ENCODE measurements around the gene PXDC1.

Gene PXDC1, protein sequence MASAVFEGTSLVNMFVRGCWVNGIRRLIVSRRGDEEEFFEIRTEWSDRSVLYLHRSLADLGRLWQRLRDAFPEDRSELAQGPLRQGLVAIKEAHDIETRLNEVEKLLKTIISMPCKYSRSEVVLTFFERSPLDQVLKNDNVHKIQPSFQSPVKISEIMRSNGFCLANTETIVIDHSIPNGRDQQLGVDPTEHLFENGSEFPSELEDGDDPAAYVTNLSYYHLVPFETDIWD

DNA sequence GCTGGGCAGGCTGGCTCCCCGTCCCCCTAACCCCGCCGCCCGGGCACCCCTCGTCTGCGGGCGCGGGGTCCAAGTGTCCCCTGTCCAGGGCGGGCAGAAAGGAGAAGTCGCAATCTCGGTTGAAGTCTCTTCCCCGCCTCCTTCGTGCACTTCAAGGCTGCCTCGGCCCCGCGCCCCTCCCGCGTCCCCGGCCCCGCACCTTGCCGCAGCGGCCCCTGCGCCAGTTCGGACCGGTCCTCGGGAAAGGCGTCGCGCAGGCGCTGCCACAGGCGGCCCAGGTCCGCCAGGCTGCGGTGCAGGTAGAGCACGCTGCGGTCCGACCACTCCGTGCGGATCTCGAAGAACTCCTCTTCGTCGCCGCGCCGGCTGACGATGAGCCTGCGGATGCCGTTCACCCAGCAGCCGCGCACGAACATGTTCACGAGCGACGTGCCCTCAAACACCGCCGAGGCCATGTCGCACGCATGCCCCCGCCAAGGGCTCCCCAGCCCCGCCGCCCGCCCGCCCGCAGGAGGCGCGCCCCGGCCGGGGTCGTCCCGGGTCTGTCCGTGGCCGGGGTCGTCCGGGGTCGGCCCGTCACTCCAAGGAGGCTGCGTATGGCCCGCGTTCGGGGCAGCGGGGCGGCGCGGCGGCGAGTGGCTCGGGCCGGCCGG, at the start of gene PXDC1:
TSS of gene PXDC1 (minus strand) at position 637 of the 653 bp plus-strand sequence. CDS start at position 455, 182 bp downstream.
- DNase-seq = no peak

DNA sequence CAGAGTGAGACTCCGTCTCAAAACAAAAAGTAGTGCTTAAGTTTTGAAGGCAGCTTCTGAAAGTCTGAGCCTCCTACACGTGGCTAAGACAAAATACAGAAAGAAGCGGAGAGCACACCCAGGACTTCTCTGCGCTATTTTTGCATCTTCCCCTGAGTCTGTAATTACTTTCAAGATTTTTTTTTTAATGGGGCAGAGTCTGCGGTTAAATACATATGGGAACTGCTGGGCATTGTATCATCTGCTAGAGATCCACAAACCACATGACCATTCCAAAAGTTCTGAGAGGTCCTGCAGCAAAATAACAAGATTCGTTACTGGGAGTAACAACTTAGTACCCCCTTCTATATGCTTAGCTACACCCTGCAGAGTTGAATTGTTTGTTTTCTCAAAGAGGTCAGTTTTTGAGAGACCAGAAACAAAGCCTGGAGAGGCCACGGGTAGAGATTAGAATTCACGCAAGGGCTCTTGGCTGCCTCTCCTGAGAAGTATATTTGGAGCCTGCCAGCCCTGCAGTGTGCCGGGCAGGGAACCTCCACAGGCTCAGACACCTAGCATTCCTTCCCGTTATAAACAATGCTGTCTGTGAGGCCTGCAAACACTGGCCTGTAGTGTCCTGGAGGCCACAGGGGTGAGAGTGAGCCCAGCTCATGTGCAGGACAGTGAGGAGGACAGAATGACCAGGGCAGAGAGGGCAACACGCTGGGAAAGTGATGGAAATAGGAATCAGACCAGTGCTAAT, 49.5 kb upstream of the PXDC1 start:
- DNase-seq = no peak

DNA sequence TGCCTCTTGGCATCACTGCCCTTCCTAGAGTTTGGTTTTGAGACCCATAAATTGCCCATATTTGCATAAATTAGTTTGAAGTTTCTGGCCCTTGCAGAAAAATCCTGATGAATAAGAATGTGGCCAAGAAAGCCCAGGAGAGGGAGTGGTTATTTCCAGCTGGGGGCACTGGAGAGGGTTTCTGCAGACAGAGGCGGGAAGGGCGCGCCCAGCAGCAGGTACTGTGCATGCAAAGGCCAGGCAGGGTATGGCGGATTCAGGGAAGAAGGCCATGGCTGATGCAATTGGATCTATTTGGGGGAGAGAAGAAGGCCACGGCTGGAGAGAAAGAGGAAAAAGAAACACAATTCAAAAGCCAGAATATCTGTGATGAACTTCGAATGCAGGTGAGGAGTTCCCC, 48.2 kb upstream of the PXDC1 start:
- no peak for DNase-seq

DNA sequence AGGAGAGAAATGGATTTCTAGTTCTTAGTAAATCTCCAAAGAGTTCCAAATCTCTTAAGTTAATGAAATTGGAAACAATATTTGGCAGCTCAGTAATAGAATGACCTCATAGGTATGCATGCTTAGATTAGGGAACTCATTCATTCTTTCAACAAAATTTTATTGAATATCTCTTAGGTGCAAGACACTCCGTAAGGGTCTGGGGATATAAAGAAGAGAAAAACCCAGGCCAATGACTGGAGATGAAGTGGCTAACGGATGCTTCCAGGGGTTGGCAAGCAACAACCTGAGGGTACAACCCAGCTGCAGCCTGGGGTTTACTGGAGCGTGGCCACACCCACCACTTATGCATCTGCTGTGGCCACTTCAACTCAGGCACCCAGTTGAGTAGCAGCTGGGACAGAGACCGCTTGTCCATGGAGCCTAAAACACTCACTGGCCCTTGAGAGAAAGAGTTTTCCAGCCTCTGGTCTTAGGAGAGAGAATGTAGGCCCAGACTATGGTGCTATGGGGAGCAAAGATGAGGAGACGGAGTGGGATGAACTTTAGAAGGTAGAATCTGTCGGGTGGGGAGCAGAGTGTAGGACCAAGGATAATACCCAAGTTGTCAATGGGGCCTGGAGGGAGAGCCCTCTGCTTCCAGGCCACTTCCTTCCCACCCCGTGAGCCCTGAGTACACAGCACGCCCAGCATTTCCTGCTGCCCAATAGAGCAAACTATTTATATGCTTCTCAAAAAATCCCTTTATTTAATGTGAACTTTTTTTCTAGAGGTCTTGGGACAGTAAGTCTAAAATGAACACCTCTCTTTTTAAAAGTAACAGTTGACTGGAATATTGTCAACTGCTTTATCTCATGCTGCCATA, 46.8 kb upstream of the PXDC1 start:
- no peak for DNase-seq

DNA sequence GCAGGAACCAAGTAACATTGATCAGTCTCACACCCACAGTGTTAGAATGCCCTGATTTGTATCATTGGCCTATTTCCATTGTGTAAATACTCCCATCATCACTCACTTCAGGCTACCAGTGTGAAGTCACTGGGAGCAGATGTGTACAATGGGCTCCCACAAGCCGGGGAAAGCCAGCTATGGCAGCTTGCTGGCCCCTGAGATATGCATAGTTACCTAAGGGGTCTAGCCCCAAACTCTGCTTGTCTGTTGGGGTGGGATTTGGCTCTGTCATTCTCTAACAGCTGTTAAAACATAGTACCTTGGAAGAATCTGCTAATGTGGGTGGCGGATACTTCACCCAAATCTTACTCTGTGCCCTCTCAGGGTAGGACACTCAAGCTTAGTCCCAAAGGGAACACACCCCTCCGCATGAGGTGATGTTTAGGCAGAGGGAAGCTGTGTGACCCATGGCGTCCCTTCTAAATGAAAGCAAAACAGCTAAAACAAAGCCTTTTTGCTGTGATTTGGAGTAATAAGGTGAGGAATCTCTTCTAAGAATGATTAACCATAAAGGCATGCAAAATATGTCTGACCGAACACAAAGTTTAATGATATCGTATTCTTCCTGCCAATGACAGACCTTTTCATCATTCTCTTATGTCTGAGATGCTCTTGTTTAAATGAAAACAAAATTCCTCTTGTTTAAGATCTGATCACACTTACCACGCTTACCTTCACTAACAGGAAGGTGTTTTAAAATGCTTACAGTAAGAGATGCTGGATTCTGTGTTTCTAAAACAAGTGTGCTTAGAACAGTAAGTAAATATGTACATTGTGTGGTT, 45.9 kb upstream of the PXDC1 start:
- DNase-seq = no peak

DNA sequence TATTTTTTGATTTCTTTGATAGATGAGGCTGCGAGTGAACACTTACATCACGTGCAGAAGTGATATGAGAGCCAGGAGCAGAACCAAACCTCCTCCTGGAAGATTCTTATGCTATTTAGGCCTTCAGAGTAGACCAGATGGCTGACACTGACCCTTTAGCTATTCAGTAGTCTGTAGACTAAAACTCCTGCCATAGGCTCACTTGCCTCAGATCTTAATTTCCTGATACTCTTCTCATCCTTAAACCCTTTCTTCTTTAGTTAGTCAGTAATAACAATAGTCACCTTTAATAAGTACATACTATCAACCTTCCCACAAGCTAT, 45.2 kb upstream of the PXDC1 start:
- DNase-seq = no peak

DNA sequence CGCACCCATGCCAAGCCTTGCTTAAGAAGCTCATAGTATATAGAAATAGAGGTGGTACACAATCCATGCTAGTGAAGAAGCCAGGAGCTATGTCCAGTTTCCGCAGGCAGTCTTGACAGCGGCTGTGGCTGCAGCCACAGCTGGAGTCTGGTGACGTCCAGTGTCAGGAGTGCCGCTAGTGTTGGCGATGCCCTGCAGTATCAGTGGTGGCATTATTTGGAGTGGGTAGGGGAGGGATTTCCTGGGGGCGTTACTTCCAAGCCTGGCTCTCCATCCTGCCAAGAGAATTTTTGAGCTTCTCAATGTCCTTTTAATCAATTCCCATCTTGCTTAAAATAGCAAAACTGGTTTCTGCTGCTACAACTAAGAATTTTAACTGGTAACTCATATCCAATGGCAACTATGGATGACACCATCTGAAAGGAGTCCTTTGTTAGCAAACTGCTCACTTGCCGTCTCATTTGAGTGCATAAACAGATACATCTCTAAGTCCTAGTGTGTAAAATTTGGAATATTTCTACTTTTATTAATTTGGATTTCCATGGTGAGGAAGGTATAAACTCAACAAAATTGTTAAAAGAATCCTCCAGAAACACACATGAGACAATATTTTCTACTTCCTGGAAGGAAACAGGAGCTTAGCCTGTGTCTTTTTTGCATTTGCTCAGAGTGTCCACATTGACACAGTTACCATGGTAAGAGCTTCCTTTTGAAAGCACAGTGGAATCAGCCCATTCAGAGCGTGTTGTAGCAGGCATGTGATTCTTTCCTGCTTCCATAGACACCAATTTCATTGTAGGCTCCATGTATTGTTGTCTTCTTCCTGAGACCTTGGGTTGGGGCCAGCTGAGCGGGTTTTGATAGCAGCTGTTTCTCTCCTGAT, 44.6 kb upstream of the PXDC1 start:
- DNase-seq = no peak

DNA sequence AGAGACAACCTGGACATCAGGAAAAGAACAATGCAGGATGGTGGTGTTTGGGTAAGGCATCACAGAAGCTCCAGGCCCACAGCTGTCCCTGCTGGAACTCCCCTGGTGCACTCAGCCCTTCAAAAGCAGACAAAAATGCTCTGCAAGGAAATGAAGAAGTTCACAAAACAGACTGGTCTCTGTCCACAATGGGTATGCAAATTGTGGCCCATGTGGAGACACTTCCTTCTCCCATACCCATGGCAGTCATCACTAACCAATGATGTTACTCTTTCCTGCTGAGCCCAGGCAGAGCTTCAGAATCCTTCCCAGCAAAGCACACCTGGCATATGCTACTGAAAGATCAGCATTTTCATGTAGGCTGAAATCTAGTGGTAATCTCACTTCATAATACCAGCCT, 42.6 kb upstream of the PXDC1 start:
- DNase-seq = no peak

DNA sequence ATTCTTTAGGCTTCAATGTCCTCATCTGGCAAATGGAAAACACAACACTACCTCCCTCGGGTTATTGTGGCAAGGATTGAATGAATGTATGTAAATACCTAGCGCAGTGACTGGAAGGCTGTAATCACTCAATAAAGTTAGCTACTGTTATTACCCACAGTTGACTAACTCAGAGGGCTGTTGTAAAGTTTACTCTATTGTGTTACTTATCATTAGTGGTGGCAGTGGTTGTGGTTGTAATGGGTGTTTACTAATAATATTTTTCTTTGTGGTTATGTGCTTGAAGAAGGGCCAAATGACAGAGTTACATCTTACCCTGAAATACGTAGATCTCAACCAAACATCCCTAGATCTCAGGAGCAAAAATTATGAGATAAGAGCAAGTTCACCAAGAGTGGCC, 42.0 kb upstream of the PXDC1 start:
- no peak for DNase-seq

DNA sequence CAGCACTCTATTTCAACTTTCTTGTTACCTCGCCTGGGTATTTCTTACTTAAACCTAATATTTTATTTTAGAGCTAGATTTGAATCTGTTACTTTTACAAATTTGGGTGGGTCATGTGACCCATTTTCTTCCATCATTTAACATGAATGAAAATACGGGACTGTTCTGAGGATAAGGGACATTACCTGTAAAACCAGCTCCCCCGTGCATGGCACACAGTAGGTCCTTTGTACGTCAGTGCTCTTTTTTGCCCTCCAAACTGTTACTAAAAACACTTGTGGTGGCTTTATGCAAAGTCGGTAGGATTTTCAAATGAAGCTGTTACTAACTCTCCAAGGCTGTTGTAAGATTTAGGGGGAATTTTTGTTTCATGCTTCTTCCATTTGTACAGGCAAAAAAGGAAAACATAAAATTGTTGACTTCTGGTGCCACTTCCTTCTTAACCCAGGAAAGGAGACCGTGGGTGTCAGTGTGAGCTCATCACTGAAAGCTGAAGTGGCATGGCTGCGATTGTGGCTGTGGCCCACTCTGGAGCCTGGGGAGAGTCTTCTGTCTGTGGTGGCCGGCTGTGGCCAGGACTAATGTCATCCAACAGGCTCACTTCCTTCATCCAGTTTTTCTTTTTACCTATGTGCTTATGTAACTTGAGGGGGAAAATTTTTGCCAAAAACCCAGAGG, 40.2 kb upstream of the PXDC1 start:
- DNase-seq = no peak

DNA sequence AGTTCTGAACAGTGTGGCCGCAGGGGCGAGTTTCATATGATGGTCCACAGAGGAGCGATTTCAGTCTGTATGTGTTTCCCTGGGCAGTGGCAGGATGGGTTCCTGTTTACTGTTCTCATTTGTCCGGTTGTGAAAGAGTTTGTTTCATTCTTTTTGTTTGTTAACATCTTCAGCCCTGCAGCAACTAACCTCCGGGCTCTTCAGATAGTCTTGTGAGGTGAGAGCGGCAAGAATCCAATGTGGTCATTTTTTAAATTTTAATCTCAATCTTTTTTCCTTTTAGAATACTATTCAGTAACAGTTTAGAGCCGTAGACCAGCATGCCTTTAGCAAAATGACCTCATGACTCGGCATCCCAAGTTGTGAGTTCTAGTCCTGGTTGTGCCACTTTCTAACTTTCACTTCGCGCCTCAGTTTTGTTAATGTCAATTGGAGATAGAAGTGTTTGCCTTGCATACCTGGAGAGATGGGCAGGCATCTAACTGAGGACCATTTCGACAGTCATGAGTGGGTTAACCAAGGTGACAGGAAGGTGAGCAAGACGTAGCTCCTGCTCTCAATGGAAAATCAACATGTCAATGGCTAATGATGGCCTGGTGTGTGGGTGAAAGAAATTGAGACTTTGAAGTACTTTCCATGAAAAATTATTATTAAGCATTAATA, 38.5 kb upstream of the PXDC1 start:
- no peak for DNase-seq

DNA sequence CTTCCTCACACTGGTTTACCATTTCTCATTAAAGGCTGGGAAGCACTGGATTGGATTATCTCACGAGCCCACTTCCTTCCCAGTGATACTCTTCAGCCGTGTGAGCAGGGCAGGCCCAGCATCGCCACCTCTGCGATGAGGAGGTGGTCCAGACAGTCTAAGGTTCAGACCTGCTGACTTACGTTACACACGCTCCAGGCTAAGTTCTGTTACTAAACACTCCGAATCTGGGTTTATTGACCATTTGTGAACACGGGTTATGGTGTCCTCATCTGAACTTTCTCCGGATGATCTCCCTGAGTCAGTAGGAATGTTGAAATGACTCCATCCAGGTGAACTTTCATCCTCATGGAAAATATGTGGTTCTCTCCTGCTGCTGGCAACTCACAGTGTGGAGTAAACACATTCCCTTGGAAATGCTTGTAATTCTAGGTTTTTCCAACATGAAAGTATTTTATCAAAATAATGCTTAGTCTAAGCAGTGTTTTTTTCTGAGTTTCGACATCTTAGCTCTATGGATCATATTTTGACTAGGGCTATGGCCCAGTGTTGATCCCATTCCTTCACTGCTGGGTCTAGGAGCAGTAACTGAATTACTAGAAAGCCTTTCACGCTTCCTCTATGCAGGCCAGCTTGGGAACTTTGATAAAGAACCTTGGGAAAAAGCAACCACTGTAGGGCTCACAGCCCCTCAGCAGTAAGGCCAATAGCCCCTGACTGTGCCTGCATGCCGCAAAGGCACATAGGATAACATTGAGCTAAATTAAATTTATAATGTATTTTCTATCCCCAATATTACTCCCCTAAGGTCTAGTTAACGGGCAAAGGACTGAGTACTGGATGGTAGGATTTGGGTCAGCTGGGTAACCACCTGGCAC, 37.7 kb upstream of the PXDC1 start:
- no peak for DNase-seq

DNA sequence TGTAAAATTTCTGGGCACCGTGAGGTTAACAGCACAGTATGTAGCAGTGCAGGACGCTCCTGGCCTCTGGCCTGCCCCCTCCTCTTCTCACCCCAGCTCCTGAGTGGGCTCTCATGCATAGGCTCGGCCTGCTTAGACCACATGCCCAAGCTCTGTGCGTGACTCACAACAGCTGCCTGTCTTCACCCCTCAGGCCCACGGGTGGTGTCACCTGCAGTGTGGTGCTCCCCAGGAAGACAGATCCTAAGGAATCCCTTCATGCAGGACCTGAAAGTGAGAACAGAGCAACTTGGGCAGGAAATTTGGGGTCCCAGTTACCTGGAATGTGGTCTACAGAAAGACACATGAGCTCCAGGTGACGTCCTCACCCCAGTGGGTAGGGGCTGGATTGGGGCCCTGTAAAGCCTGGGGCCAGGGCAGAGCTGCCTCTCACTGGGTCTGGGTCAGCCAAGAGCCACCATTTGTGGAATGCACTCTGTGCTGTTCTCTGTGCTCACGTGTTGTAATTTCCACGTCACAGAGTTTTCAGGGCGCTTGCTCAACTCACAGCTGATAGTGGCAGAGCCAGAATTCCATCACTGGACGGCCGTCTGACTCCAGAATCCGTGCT, 37.0 kb upstream of the PXDC1 start:
- DNase-seq = no peak

DNA sequence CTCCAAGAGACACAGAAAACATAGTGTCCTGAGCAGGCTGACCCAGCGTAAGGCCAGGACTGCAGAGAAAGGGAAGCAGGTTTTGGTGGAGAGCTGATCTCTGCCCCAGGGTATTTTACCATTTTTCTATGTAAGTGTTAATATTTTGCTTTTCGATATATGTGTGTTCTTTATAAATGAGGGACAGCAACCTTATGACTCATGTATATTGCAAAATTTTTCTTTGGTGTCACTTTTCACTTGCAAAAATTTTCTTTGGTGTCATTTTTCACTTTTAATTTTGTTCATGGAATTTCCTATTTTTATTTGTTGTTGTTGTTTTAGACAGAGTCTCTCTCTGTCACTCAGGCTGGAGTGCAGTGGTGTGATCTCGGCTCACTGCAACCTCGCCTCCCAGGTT, 34.6 kb upstream of the PXDC1 start:
- DNase-seq = no peak

DNA sequence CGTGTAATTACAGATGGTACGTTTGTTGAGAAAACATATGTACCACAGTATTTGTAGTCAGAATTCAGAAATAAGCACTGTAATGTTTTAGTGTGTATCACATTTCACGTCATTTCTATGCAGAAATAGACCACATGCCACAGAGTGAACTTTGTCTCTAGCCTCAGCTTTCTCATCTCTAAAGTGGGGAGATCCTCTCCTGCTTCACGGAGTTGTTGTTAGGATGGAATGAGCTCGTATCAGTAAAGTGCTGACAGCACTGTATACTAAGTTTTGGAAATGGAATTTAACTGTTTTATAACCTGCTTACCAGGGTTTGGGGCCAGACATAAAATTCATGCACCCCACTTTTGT, 34.2 kb upstream of the PXDC1 start:
- no peak for DNase-seq

DNA sequence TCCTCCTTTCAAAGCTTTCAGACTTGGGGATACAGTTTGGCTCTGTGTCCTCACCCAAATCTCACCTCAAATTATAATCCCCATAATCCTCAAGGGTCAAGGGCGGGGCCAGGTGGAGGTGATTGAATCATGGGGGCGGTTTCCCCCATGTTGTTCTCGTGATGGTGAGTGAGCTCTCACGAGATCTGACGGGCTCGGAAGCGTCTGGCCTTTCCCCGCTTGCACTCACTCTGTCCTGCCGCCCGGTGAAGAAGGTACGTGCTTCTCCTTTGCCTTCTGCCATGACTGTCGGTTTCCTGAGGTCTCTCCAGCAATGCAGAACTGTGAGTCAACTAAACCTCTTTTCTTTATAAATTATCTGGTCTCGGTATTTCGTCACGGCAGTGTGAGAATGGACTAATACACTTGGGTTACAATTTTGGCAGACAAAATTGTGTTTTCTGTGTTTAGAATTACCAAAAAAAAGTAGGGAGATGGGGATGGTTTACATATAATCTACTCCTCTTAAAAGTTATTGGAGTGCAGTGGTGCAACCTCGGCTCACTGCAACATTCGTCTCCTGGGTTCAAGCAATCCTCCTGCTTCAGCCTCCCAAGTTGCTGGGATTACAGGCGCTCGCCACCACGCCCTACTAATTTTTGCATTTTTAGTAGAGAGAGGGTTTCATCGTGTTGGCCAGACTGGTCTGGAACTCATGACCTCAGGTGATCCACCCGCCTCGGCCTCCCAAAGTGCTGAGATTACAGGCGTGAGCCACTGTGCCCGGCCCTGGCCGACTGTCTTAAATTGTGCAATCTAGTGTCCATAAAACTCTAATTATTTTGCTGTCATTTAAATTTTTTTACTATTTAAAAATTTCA, 33.6 kb upstream of the PXDC1 start:
- DNase-seq = no peak

DNA sequence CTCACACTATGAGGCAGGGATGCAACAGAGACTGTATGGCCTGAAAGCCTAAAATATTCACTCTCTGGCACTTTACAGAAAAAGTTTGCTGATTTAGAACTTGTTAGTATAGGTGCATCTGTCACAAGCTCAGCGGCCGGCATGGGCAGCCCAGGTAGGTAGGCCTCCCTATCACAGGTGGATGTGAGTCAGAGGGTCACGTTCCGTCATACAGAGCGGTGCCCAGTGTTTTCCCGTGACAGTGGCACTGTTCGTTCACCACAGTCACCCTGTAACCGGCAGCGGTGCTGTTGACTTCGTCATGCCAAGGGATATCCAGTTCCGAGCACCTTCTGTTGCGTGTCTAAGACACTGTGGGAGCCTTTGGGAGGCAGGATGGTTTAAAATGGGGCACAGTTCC, 32.9 kb upstream of the PXDC1 start:
- no peak for DNase-seq

Data from amniotic stem cell (primary cell).